DND-41 (cell line): ENCODE data around the gene TFDP2.

Source experiments
- CTCF ChIP-seq: IDR thresholded peaks from 2 replicates; pipeline ENCODE4 v1.5.1; 2012; ENCODE audit warnings: borderline replicate concordance, low read length, moderate library complexity, mild to moderate bottlenecking; ENCODE audit not compliant: poor library complexity, severe bottlenecking; ENCODE audit errors: extremely low read depth
- EZH2 ChIP-seq: IDR thresholded peaks from 3 replicates; pipeline ENCODE4 v1.6.1; 2012; ENCODE audit warnings: borderline replicate concordance, low read depth, mild to moderate bottlenecking, moderate library complexity, low read length, inconsistent platforms; ENCODE audit not compliant: severe bottlenecking

- TF ChIP-seq CTCF = no peak
- no peak for TF ChIP-seq EZH2
Measured at GRCh38 chr3:142087676-142088075, 61.7 kb downstream of the TFDP2 start.
